ENCODE data around the gene YAF2.

YAF2 gene

GRCh38 chr12:42178101-42178500, 59.9 kb downstream of the YAF2 start:
- no peak overlapping the region for H3K27ac ChIP-seq
- no peak for TF ChIP-seq CTCF (conservative IDR thresholded peaks at IDR 0.05; ENCODE audit: low read depth)
- no peak for DNase-seq (ENCODE audit: low spot score)
- POLR2A ChIA-PET (ENCODE audit: low non-redundant PET) = no interaction called here
- CTCF ChIA-PET = no interaction called here

GRCh38 chr12:42174978-42175377, 63.1 kb downstream of the YAF2 start:
- DNase-seq (ENCODE audit: low spot score) = no peak
- H3K27ac ChIP-seq = no peak overlapping the region
- TF ChIP-seq CTCF (conservative IDR thresholded peaks at IDR 0.05; ENCODE audit: low read depth) = no peak
- CTCF ChIA-PET = no interaction called here
- POLR2A ChIA-PET (ENCODE audit: low non-redundant PET) = no interaction called here

- no peak for DNase-seq (ENCODE audit: low spot score)
- ChIA-PET POLR2A (ENCODE audit: low non-redundant PET) (no interaction called here), CTCF (no interaction called here)
- no peak overlapping the region for H3K27ac ChIP-seq
- no peak for TF ChIP-seq CTCF (conservative IDR thresholded peaks at IDR 0.05; ENCODE audit: low read depth)
Observed at GRCh38 chr12:42173961-42174521, 64.0 kb downstream of the YAF2 start.

GRCh38 chr12:42172441-42173210, 65.4 kb downstream of the YAF2 start:
- CTCF ChIA-PET = interaction anchor here (0.6 kb wide), 1 partner anchor 389 kb away, joined by 3 read pairs; no protein-coding TSS in a partner anchor
- H3K27ac ChIP-seq = no peak overlapping the region
- POLR2A ChIA-PET (ENCODE audit: low non-redundant PET) = no interaction called here
- DNase-seq (ENCODE audit: low spot score) = no peak
- no peak for TF ChIP-seq CTCF (conservative IDR thresholded peaks at IDR 0.05; ENCODE audit: low read depth)

GRCh38 chr12:42167711-42168110, 70.3 kb downstream of the YAF2 start:
- CTCF ChIA-PET = interaction anchor here (1.3 kb wide), 1 partner anchor 54 kb away, joined by 3 read pairs; no protein-coding TSS in a partner anchor
- DNase-seq (ENCODE audit: low spot score) = no peak
- H3K27ac ChIP-seq = no peak overlapping the region
- POLR2A ChIA-PET (ENCODE audit: low non-redundant PET) = interaction anchor here (0.6 kb wide), 1 partner anchor 126 kb away, joined by 7 read pairs; no protein-coding TSS in a partner anchor
- no peak for TF ChIP-seq CTCF (conservative IDR thresholded peaks at IDR 0.05; ENCODE audit: low read depth)

- no peak overlapping the region for H3K27ac ChIP-seq
- DNase-seq (ENCODE audit: low spot score) = no peak
- no peak for TF ChIP-seq CTCF (conservative IDR thresholded peaks at IDR 0.05; ENCODE audit: low read depth)
- ChIA-PET CTCF (no interaction called here), POLR2A (ENCODE audit: low non-redundant PET) (no interaction called here)
Observed at GRCh38 chr12:42166501-42166900, 71.5 kb downstream of the YAF2 start.
